Right atrium auricular region (tissue), 2 donors: ENCODE measurements around the gene PTPRN2. TPM values are rescaled to one million over a fixed set of nuclear protein-coding genes. Genes with fewer than 3 reads are reported as not detected.

Source experiments
- DNase-seq: peaks from one replicate; pipeline ENCODE4 v3.0.0-alpha.2; 2019; ENCODE audit warnings: low spot score
- H3K27ac ChIP-seq, 2 donors: fragments of 200-600 bp; sonication (generic); 1 replicate in 1 of 2; 2 replicates in 1 of 2; pipeline ENCODE4 v1.5.1; 2016 to 2019
- H3K27me3 ChIP-seq, 2 donors: fragments of 200-600 bp; sonication (generic); one replicate each; pipeline versions ENCODE4 v1.5.1 to v1.6.0; 2017 to 2019
- H3K36me3 ChIP-seq: fragments of 200-600 bp; sonication (generic); one replicate; pipeline ENCODE4 v1.5.1; 2016
- H3K4me1 ChIP-seq, 2 donors: fragments of 200-600 bp; sonication (generic); one replicate each; pipeline versions ENCODE4 v1.5.1 to v1.6.0; 2017 to 2019
- H3K4me3 ChIP-seq, 2 donors: fragments of 200-600 bp; sonication (generic); 1 replicate in 1 of 2; 2 replicates in 1 of 2; pipeline ENCODE4 v1.5.1; 2017 to 2019; ENCODE audit warnings: mild to moderate bottlenecking in 1 of 2, moderate library complexity in 1 of 2
- H3K9me3 ChIP-seq, 2 donors: fragments of 200-600 bp; sonication (generic); one replicate each; pipeline ENCODE4 v1.5.1; 2019
- CTCF ChIP-seq, 2 donors: fragments of 200-600 bp; sonication (generic); IDR thresholded peaks; one replicate each; pipeline ENCODE4 v1.5.1; 2019; ENCODE audit warnings: antibody characterized with exemption in 2 of 2
- total RNA-seq, 2 donors: library from RNA; depleted of rRNA; stranded (reverse); fragments of >200 nt; gene quantifications; one replicate each; pipeline ENCODE4 v1.1.0, GENCODE V29; 2016

The PTPRN2 gene
- total RNA-seq, 2 donors from 2014 or later = 2.6 to 2.7 TPM

- Histone ChIP-seq H3K4me1 (no peaks in the 10 kb centered on the region), H3K36me3 (no peaks in the 10 kb centered on the region), H3K27me3 (no peaks in the 10 kb centered on the region), H3K27ac (no peak overlapping the region), H3K4me3 (no peak overlapping the region), H3K9me3 (no peaks in the 10 kb centered on the region)
- no peak for DNase-seq
- TF ChIP-seq CTCF (IDR thresholded peaks at IDR 0.05) = no peak
Observed at GRCh38 chr7:157863176-157863575, 724.4 kb downstream of the PTPRN2 start.

GRCh38 chr7:157862731-157863130, 724.9 kb downstream of the PTPRN2 start:
- TF ChIP-seq CTCF (IDR thresholded peaks at IDR 0.05) = no peak
- no peaks in the 10 kb centered on the region for H3K4me1 ChIP-seq
- no peak for DNase-seq
- H3K27me3 ChIP-seq = no peaks in the 10 kb centered on the region
- H3K27ac ChIP-seq = no peak overlapping the region
- no peaks in the 10 kb centered on the region for H3K36me3 ChIP-seq
- no peak overlapping the region for H3K4me3 ChIP-seq
- no peaks in the 10 kb centered on the region for H3K9me3 ChIP-seq

GRCh38 chr7:157861551-157861950, 726.1 kb downstream of the PTPRN2 start:
- Histone ChIP-seq H3K27ac (no peak overlapping the region), H3K4me1 (no peaks in the 10 kb centered on the region), H3K4me3 (no peak overlapping the region), H3K36me3 (no peaks in the 10 kb centered on the region), H3K9me3 (no peaks in the 10 kb centered on the region), H3K27me3 (no peaks in the 10 kb centered on the region)
- DNase-seq = no peak
- TF ChIP-seq CTCF (IDR thresholded peaks at IDR 0.05) = no peak

- no peak for DNase-seq
- TF ChIP-seq CTCF (IDR thresholded peaks at IDR 0.05) = no peak
- Histone ChIP-seq H3K4me1 (no peaks in the 10 kb centered on the region), H3K4me3 (no peak overlapping the region), H3K27me3 (no peaks in the 10 kb centered on the region), H3K27ac (no peak overlapping the region), H3K36me3 (no peaks in the 10 kb centered on the region), H3K9me3 (no peaks in the 10 kb centered on the region)
Observed at GRCh38 chr7:157861031-157861491, 726.6 kb downstream of the PTPRN2 start.

- Histone ChIP-seq H3K27ac (no peak overlapping the region), H3K27me3 (no peaks in the 10 kb centered on the region), H3K9me3 (no peaks in the 10 kb centered on the region), H3K4me3 (no peak overlapping the region), H3K36me3 (no peaks in the 10 kb centered on the region), H3K4me1 (no peaks in the 10 kb centered on the region)
- DNase-seq = no peak
- TF ChIP-seq CTCF (IDR thresholded peaks at IDR 0.05) = no peak
Observed at GRCh38 chr7:157860406-157860805, 727.2 kb downstream of the PTPRN2 start.

GRCh38 chr7:157859915-157860314, 727.7 kb downstream of the PTPRN2 start:
- no peaks in the 10 kb centered on the region for H3K9me3 ChIP-seq
- H3K27me3 ChIP-seq = no peaks in the 10 kb centered on the region
- no peak overlapping the region for H3K27ac ChIP-seq
- no peak for DNase-seq
- no peaks in the 10 kb centered on the region for H3K4me1 ChIP-seq
- no peaks in the 10 kb centered on the region for H3K36me3 ChIP-seq
- no peak for TF ChIP-seq CTCF (IDR thresholded peaks at IDR 0.05)
- no peak overlapping the region for H3K4me3 ChIP-seq
